ENCODE results near the gene HOXA3. TPM values are rescaled to one million over a fixed set of nuclear protein-coding genes. Genes with fewer than 3 reads are reported as not detected.

The HOXA3 gene
- total and polyA plus RNA-seq, 2 of the 8 experiments (the other 6 are each of a cell fraction or from before 2014, with no cell fraction given): not detected

GRCh38 chr7:27123007-27123476 lies 29.3 kb downstream of the HOXA3 start (continued):
- TF ChIP-seq CHD7 (IDR thresholded peaks at IDR 0.05; ENCODE audit: insufficient replicate concordance, low read length) (no peak), POU5F1 (IDR thresholded peaks at IDR 0.05; ENCODE audit: low read depth, low read length) (no peak), BACH1 (IDR thresholded peaks at IDR 0.05; ENCODE audit: low read length) (no peak), BRCA1 (IDR thresholded peaks at IDR 0.05; ENCODE audit: low read depth, low read length) (no peak), RFX5 (IDR thresholded peaks at IDR 0.05; ENCODE audit: borderline replicate concordance, low read depth, low read length) (no peak), KDM4A (IDR thresholded peaks at IDR 0.05; ENCODE audit: low read depth, low read length, severe bottlenecking) (no peak), RAD21 (IDR thresholded peaks at IDR 0.05 in 1 of 2, conservative IDR thresholded peaks at IDR 0.05 in 1 of 2; ENCODE audit: low read depth in 2 of 2, low read length in 2 of 2) (no peak), KDM1A (IDR thresholded peaks at IDR 0.05; ENCODE audit: borderline replicate concordance, low read length) (no peak), CEBPB (IDR thresholded peaks at IDR 0.05; ENCODE audit: low read depth, low read length) (peak; percentile 85), POLR2AphosphoS5 (IDR thresholded peaks at IDR 0.05; ENCODE audit: low read depth, low read length) (no peak), CREB1 (IDR thresholded peaks at IDR 0.05) (no peak), POLR2A (IDR thresholded peaks at IDR 0.05; ENCODE audit: control extremely low read depth in 1 of 2, low read depth in 2 of 2, low read length in 2 of 2) (no peak), CBX8 (IDR thresholded peaks at IDR 0.05; ENCODE audit: borderline replicate concordance, low read depth, low read length) (0 out of 2 replicates have a peak, but pooled peaks have one; percentile 2)
